ENCODE measurements around the gene XIRP1.

DNA sequence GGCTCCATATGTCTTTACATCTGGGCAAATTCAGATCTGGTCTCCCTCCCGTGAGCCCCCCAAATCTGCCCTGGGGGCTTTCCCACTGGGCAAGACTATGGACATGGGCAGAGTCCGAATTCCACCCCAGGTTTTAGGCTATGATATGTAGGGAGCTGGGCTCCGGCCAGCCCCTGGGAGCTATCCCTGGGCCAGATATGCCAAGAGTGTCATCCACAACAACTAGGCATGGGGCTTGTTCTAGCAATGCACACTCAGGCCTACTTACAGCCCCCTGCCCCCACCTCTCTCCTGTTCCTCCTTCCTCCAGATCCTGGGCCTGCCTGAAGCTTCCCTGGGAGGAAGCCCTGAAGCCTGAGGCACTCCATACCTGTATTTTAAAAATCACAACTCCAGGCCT, 622 bp downstream of the XIRP1 start:
- TF ChIP-seq, protein P1, sequence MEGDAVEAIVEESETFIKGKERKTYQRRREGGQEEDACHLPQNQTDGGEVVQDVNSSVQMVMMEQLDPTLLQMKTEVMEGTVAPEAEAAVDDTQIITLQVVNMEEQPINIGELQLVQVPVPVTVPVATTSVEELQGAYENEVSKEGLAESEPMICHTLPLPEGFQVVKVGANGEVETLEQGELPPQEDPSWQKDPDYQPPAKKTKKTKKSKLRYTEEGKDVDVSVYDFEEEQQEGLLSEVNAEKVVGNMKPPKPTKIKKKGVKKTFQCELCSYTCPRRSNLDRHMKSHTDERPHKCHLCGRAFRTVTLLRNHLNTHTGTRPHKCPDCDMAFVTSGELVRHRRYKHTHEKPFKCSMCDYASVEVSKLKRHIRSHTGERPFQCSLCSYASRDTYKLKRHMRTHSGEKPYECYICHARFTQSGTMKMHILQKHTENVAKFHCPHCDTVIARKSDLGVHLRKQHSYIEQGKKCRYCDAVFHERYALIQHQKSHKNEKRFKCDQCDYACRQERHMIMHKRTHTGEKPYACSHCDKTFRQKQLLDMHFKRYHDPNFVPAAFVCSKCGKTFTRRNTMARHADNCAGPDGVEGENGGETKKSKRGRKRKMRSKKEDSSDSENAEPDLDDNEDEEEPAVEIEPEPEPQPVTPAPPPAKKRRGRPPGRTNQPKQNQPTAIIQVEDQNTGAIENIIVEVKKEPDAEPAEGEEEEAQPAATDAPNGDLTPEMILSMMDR (IDR thresholded peaks at IDR 0.05), result no peak
- no peak for TF ChIP-seq POLR2A (IDR thresholded peaks at IDR 0.05)

Measured in esophagus squamous epithelium (tissue), 4 donors.